ENCODE data around the gene LRBA.

The LRBA gene

GRCh38 chr4:150476776-150477175 lies 538.3 kb downstream of the LRBA start:
- H4K20me1 ChIP-seq (ENCODE audit: insufficient read depth, low read length), result no peaks in the 10 kb centered on the region; the same call in 1 of the 2 replicates
- no peaks in the 10 kb centered on the region for H3K4me1 ChIP-seq (ENCODE audit: insufficient read depth, low read length, severe bottlenecking)
- H3K27ac ChIP-seq (ENCODE audit: low read depth, low read length, poor library complexity, severe bottlenecking), result no peak overlapping the region
- no peak overlapping the region for H3K4me3 ChIP-seq (ENCODE audit: low read depth, low read length, poor library complexity, severe bottlenecking)
- H2AFZ ChIP-seq (ENCODE audit: low read length), result no peak overlapping the region
- no peaks in the 10 kb centered on the region for H3F3A ChIP-seq (ENCODE audit: insufficient read depth, low read length)
- H3K27me3 ChIP-seq (ENCODE audit: insufficient read depth, low read length), result no peaks in the 10 kb centered on the region
- H3K36me3 ChIP-seq (ENCODE audit: insufficient read depth, low read length), result no peaks in the 10 kb centered on the region; the same call in 1 of the 2 replicates
- H3K4me2 ChIP-seq (ENCODE audit: low read length), result no peak overlapping the region
- H3K9me2 ChIP-seq (ENCODE audit: low read depth, low read length), result no peaks in the 10 kb centered on the region
- no peak for TF ChIP-seq EZH2 (IDR thresholded peaks at IDR 0.05; ENCODE audit: borderline replicate concordance, low read length)
- no peaks in the 10 kb centered on the region for H3K9me3 ChIP-seq (ENCODE audit: low read length)
- no peak overlapping the region for H3K9ac ChIP-seq (ENCODE audit: low read length)
- H3K79me2 ChIP-seq (ENCODE audit: insufficient read depth, low read length), result no peaks in the 10 kb centered on the region

GRCh38 chr4:150475763-150476162 lies 539.3 kb downstream of the LRBA start:
- H3K9me3 ChIP-seq (ENCODE audit: low read length), result no peaks in the 10 kb centered on the region
- no peak overlapping the region for H3K4me3 ChIP-seq (ENCODE audit: low read depth, low read length, poor library complexity, severe bottlenecking)
- no peaks in the 10 kb centered on the region for H3K9me2 ChIP-seq (ENCODE audit: low read depth, low read length)
- no peaks in the 10 kb centered on the region for H3K79me2 ChIP-seq (ENCODE audit: insufficient read depth, low read length)
- H3K4me2 ChIP-seq (ENCODE audit: low read length), result no peak overlapping the region
- TF ChIP-seq EZH2 (IDR thresholded peaks at IDR 0.05; ENCODE audit: borderline replicate concordance, low read length) (no peak), CTCF (IDR thresholded peaks at IDR 0.05; ENCODE audit: low read length) (no peak)
- H3K36me3 ChIP-seq (ENCODE audit: insufficient read depth, low read length), result no peaks in the 10 kb centered on the region; the same call in 1 of the 2 replicates
- H3K4me1 ChIP-seq (ENCODE audit: insufficient read depth, low read length, severe bottlenecking), result no peaks in the 10 kb centered on the region
- H3K9ac ChIP-seq (ENCODE audit: low read length), result no peak overlapping the region
- H3F3A ChIP-seq (ENCODE audit: insufficient read depth, low read length), result no peaks in the 10 kb centered on the region
- no peaks in the 10 kb centered on the region for H3K27me3 ChIP-seq (ENCODE audit: insufficient read depth, low read length)
- no peak overlapping the region for H2AFZ ChIP-seq (ENCODE audit: low read length)
- no peaks in the 10 kb centered on the region for H4K20me1 ChIP-seq (ENCODE audit: insufficient read depth, low read length)
- no peak overlapping the region for H3K27ac ChIP-seq (ENCODE audit: low read depth, low read length, poor library complexity, severe bottlenecking)

GRCh38 chr4:150464523-150464922 lies 550.6 kb downstream of the LRBA start:
- no peaks in the 10 kb centered on the region; the same call in 1 of the 2 replicates for H3K36me3 ChIP-seq (ENCODE audit: insufficient read depth, low read length)
- H3K9me2 ChIP-seq (ENCODE audit: low read depth, low read length), result no peaks in the 10 kb centered on the region
- H3K4me2 ChIP-seq (ENCODE audit: low read length), result no peak overlapping the region
- no peaks in the 10 kb centered on the region for H3F3A ChIP-seq (ENCODE audit: insufficient read depth, low read length)
- H3K9ac ChIP-seq (ENCODE audit: low read length), result no peak overlapping the region
- H3K27me3 ChIP-seq (ENCODE audit: insufficient read depth, low read length), result no peaks in the 10 kb centered on the region
- H3K4me3 ChIP-seq (ENCODE audit: low read depth, low read length, poor library complexity, severe bottlenecking), result no peak overlapping the region
- H3K9me3 ChIP-seq (ENCODE audit: low read length), result no peaks in the 10 kb centered on the region
- no peak overlapping the region for H3K27ac ChIP-seq (ENCODE audit: low read depth, low read length, poor library complexity, severe bottlenecking)
- H4K20me1 ChIP-seq (ENCODE audit: insufficient read depth, low read length), result no peaks in the 10 kb centered on the region
- TF ChIP-seq CTCF (IDR thresholded peaks at IDR 0.05; ENCODE audit: low read length) (no peak), EZH2 (IDR thresholded peaks at IDR 0.05; ENCODE audit: borderline replicate concordance, low read length) (no peak)
- no peaks in the 10 kb centered on the region for H3K4me1 ChIP-seq (ENCODE audit: insufficient read depth, low read length, severe bottlenecking)
- H2AFZ ChIP-seq (ENCODE audit: low read length), result no peak overlapping the region
- no peaks in the 10 kb centered on the region for H3K79me2 ChIP-seq (ENCODE audit: insufficient read depth, low read length)

GRCh38 chr4:150462743-150463142 lies 552.3 kb downstream of the LRBA start:
- no peaks in the 10 kb centered on the region for H3K9me2 ChIP-seq (ENCODE audit: low read depth, low read length)
- no peak overlapping the region for H3K4me2 ChIP-seq (ENCODE audit: low read length)
- no peaks in the 10 kb centered on the region for H3K27me3 ChIP-seq (ENCODE audit: insufficient read depth, low read length)
- no peaks in the 10 kb centered on the region for H3F3A ChIP-seq (ENCODE audit: insufficient read depth, low read length)
- no peaks in the 10 kb centered on the region; the same call in 1 of the 2 replicates for H3K36me3 ChIP-seq (ENCODE audit: insufficient read depth, low read length)
- TF ChIP-seq CTCF (IDR thresholded peaks at IDR 0.05; ENCODE audit: low read length), result no peak
- no peak for TF ChIP-seq EZH2 (IDR thresholded peaks at IDR 0.05; ENCODE audit: borderline replicate concordance, low read length)
- no peaks in the 10 kb centered on the region for H4K20me1 ChIP-seq (ENCODE audit: insufficient read depth, low read length)
- H2AFZ ChIP-seq (ENCODE audit: low read length), result no peak overlapping the region
- H3K9me3 ChIP-seq (ENCODE audit: low read length), result no peaks in the 10 kb centered on the region
- no peak overlapping the region for H3K9ac ChIP-seq (ENCODE audit: low read length)
- no peaks in the 10 kb centered on the region for H3K79me2 ChIP-seq (ENCODE audit: insufficient read depth, low read length)
- H3K4me1 ChIP-seq (ENCODE audit: insufficient read depth, low read length, severe bottlenecking), result no peaks in the 10 kb centered on the region
- no peak overlapping the region for H3K27ac ChIP-seq (ENCODE audit: low read depth, low read length, poor library complexity, severe bottlenecking)
- H3K4me3 ChIP-seq (ENCODE audit: low read depth, low read length, poor library complexity, severe bottlenecking), result no peak overlapping the region

Measured in OCI-LY1 (cell line).